ENCODE results near the gene TKT.
"Not testable (repeated sequence)": the region's sequence is repeated elsewhere in the genome, so short reads cannot be mapped to it uniquely, and the experiment has no call there.

The TKT gene

DNA sequence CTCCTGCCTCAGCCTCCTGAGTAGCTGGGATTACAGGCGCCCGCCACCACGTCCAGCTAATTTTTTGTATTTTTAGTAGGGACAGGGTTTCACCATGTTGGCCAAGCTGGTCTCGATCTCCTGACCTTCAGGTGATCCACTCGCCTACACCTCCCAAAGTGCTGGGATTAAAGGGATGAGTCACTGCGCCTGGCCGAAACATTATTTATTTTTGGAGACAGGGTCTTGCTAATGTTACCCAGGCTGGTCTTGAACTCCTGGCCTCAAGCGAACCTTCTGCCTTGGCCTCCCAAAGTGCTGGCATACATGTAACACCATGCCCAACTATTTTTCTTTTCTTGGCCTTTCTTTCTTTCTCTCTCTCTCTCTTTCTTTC, 2.9 kb downstream of the TKT start:
- Histone ChIP-seq H3K4me2 (ENCODE audit: low read length) (peak overlapping the region; percentile 86), H3K4me1 (ENCODE audit: control insufficient read depth in 1 of 2, insufficient read depth in 2 of 2, low read length in 2 of 2) (peaks cover 23 to 25% of the 10 kb centered on the region in 2 experiments), H3K36me3 (ENCODE audit: control insufficient read depth in 1 of 2, insufficient read depth in 2 of 2, low read length in 2 of 2) (peaks cover 12 to 13% of the 10 kb centered on the region in 2 experiments), H3K4ac (ENCODE audit: low read depth, low read length) (peak overlapping the region; percentile 90), H3K79me1 (ENCODE audit: low read length) (peaks cover 16% of the 10 kb centered on the region), H3K79me2 (ENCODE audit: control insufficient read depth, insufficient read depth, low read length, poor library complexity) (peaks cover 57% of the 10 kb centered on the region)
- H3K23ac ChIP-seq (ENCODE audit: low read length); H2BK120ac ChIP-seq (ENCODE audit: insufficient read depth, low read length, poor library complexity); H3K4me3 ChIP-seq (ENCODE audit: low read depth, low read length); H2BK5ac ChIP-seq (ENCODE audit: low read depth, low read length, poor library complexity); H3K9me3 ChIP-seq (ENCODE audit: insufficient read depth, low read depth, low read length); H2AK5ac ChIP-seq (ENCODE audit: low read length); H3K14ac ChIP-seq (ENCODE audit: low read length); DNase-seq; H4K91ac ChIP-seq (ENCODE audit: low read depth, low read length); H3K27ac ChIP-seq (ENCODE audit: low read depth, low read length); H3K9ac ChIP-seq (ENCODE audit: low read length); H2AFZ ChIP-seq (ENCODE audit: insufficient read depth, low read length, poor library complexity); H2BK12ac ChIP-seq (ENCODE audit: low read length); H3K18ac ChIP-seq (ENCODE audit: low read length); H3K27me3 ChIP-seq (ENCODE audit: insufficient read depth, low read length); H4K8ac ChIP-seq (ENCODE audit: low read depth, low read length); H4K12ac ChIP-seq (ENCODE audit: low read depth, low read length): not testable (repeated sequence)
- no CpG with 5 or more reads among the region's 8 CpGs for WGBS (ENCODE audit: extremely low coverage, insufficient coverage, insufficient read length)

DNA sequence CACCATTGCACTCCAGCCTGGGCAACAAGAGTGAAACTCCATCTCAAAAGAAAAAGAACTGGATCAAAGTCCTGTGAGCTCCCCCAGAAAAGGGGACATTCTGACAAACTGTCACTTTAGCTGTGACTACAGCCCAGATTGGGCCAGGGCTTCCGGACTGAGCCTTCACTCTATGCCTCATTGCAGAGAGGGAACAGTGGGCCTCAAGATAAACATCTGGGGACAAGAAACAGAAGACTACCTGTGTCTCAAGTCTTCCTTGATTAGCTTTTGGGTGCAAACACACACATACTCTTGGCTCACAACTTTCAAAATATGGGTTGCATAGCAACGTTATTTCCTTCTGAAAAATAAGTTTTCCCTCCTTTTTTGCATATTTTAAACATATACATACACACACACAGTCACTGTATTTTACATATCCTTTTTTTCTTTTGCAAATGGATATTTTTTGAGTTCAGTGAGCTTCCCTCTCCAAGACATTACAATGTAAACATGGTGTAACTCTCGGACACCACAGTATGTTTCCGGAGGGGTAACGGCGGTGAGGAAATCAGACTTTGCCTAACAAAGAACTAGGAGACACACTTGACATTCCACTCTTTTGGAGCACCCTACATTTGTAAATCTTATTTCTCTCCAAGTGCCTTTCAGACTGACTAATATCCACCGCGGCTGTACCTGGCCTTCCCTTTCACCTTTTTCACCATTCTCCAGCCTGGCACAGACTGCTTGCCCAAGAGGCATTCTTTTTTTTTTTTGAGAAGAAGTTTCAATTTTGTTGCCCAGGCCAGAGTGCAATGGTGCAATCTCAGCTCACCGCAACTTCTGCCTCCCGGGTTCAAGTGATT, 3.5 kb downstream of the TKT start:
- WGBS (ENCODE audit: extremely low coverage, insufficient coverage, insufficient read length): no CpG with 5 or more reads among the region's 10 CpGs
- H3K79me2 ChIP-seq (ENCODE audit: control insufficient read depth, insufficient read depth, low read length, poor library complexity): peaks cover 61% of the 10 kb centered on the region
- peaks cover 16% of the 10 kb centered on the region for H3K79me1 ChIP-seq (ENCODE audit: low read length)
- H3K14ac ChIP-seq (ENCODE audit: low read length): no peak overlapping the region
- H4K12ac ChIP-seq (ENCODE audit: low read depth, low read length): no peak overlapping the region
- peak overlapping the region; percentile 94 for H3K4ac ChIP-seq (ENCODE audit: low read depth, low read length)
- H3K27me3 ChIP-seq (ENCODE audit: insufficient read depth, low read length): no peaks in the 10 kb centered on the region
- H2AK5ac ChIP-seq (ENCODE audit: low read length): no peak overlapping the region
- no peak overlapping the region for H2BK12ac ChIP-seq (ENCODE audit: low read length)
- no peak overlapping the region for H2BK5ac ChIP-seq (ENCODE audit: low read depth, low read length, poor library complexity)
- H3K4me1 ChIP-seq (ENCODE audit: control insufficient read depth in 1 of 2, insufficient read depth in 2 of 2, low read length in 2 of 2): peaks cover 23 to 25% of the 10 kb centered on the region in 2 experiments
- H4K8ac ChIP-seq (ENCODE audit: low read depth, low read length): no peak overlapping the region
- H2BK120ac ChIP-seq (ENCODE audit: insufficient read depth, low read length, poor library complexity): no peak overlapping the region
- H3K4me3 ChIP-seq (ENCODE audit: low read depth, low read length): no peak overlapping the region
- no peak overlapping the region for H3K23ac ChIP-seq (ENCODE audit: low read length)
- no peak overlapping the region for H3K9ac ChIP-seq (ENCODE audit: low read length)
- no peaks in the 10 kb centered on the region for H3K9me3 ChIP-seq (ENCODE audit: insufficient read depth, low read depth, low read length)
- no peak for DNase-seq
- H2AFZ ChIP-seq (ENCODE audit: insufficient read depth, low read length, poor library complexity): no peak overlapping the region
- H3K18ac ChIP-seq (ENCODE audit: low read length): no peak overlapping the region
- H4K91ac ChIP-seq (ENCODE audit: low read depth, low read length): no peak overlapping the region
- peaks cover 12 to 13% of the 10 kb centered on the region in 2 experiments for H3K36me3 ChIP-seq (ENCODE audit: control insufficient read depth in 1 of 2, insufficient read depth in 2 of 2, low read length in 2 of 2)
- peak overlapping the region; percentile 49 for H3K4me2 ChIP-seq (ENCODE audit: low read length)
- no peak overlapping the region for H3K27ac ChIP-seq (ENCODE audit: low read depth, low read length)

DNA sequence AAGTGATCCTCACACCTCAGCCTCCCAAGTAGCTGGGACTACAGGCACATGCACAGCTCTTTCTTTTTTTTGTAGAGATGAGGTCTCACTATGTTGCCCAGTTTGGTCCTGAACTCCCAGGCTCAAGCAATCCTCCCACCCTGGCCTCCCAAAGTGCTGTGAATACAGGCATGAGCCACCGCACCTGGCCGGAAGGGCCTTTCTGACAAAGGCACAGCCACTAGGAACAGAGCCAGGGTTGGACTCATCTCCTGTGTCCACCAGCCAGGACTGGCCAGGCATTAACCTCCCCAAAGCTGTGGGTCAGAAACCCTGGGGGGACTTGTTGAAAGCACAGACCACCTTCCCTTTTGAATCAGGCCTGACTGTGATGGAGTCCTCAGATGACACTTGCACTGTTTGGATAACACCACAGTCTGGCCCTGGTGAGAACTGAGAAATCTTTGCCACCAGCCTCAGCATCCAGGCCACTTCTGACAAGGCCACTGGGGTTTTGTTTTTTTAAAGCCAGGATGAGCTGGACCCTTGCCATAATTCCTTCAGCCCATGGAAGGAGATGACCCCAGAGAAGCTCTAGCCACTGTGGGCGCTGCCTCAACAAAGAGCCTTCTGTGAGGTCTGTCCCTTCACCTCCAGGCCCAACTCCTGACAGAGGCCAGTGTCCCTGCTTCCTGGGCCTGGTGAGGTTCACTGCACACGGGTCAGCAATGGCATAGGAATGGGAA, 4.8 kb downstream of the TKT start:
- no peak overlapping the region for H4K12ac ChIP-seq (ENCODE audit: low read depth, low read length)
- H4K8ac ChIP-seq (ENCODE audit: low read depth, low read length): no peak overlapping the region
- H3K4ac ChIP-seq (ENCODE audit: low read depth, low read length): peak overlapping the region; percentile 59
- no CpG with 5 or more reads among the region's 4 CpGs for WGBS (ENCODE audit: extremely low coverage, insufficient coverage, insufficient read length)
- no peak overlapping the region for H4K91ac ChIP-seq (ENCODE audit: low read depth, low read length)
- H2AFZ ChIP-seq (ENCODE audit: insufficient read depth, low read length, poor library complexity): no peak overlapping the region
- H3K79me2 ChIP-seq (ENCODE audit: control insufficient read depth, insufficient read depth, low read length, poor library complexity): peaks cover 61% of the 10 kb centered on the region
- H3K23ac ChIP-seq (ENCODE audit: low read length): no peak overlapping the region
- no peak overlapping the region for H2BK12ac ChIP-seq (ENCODE audit: low read length)
- H3K18ac ChIP-seq (ENCODE audit: low read length): no peak overlapping the region
- no peak overlapping the region for H2BK5ac ChIP-seq (ENCODE audit: low read depth, low read length, poor library complexity)
- DNase-seq: no peak
- H3K27me3 ChIP-seq (ENCODE audit: insufficient read depth, low read length): no peaks in the 10 kb centered on the region
- H3K4me3 ChIP-seq (ENCODE audit: low read depth, low read length): no peak overlapping the region
- no peaks in the 10 kb centered on the region for H3K9me3 ChIP-seq (ENCODE audit: insufficient read depth, low read depth, low read length)
- H2BK120ac ChIP-seq (ENCODE audit: insufficient read depth, low read length, poor library complexity): no peak overlapping the region
- peaks cover 20 to 22% of the 10 kb centered on the region in 2 experiments for H3K4me1 ChIP-seq (ENCODE audit: control insufficient read depth in 1 of 2, insufficient read depth in 2 of 2, low read length in 2 of 2)
- no peak overlapping the region for H3K4me2 ChIP-seq (ENCODE audit: low read length)
- no peak overlapping the region for H3K14ac ChIP-seq (ENCODE audit: low read length)
- no peak overlapping the region for H2AK5ac ChIP-seq (ENCODE audit: low read length)
- peaks cover 12 to 13% of the 10 kb centered on the region in 2 experiments for H3K36me3 ChIP-seq (ENCODE audit: control insufficient read depth in 1 of 2, insufficient read depth in 2 of 2, low read length in 2 of 2)
- H3K79me1 ChIP-seq (ENCODE audit: low read length): peaks cover 13% of the 10 kb centered on the region
- H3K27ac ChIP-seq (ENCODE audit: low read depth, low read length): no peak overlapping the region
- H3K9ac ChIP-seq (ENCODE audit: low read length): no peak overlapping the region

DNA sequence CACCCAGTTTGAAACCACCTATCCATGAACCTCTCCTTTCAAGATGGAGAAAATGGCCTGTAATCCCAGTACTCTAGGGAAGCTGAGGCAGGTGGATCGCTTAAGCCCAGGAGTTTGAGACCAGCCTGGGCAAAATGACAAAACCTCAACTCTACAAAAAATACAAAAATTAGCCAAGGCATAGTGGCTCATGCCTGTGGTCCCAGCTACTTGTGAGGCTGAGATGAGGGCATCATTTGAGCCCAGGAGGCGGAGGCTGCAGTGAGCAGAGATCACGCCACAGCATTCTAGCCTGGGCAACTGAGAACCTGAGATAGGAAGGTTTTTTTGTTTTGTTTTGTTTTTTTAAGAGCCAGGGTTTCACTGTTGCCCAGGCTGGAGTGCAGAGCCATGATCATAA, 5.4 kb downstream of the TKT start:
- peaks cover 20 to 22% of the 10 kb centered on the region in 2 experiments for H3K4me1 ChIP-seq (ENCODE audit: control insufficient read depth in 1 of 2, insufficient read depth in 2 of 2, low read length in 2 of 2)
- H4K12ac ChIP-seq (ENCODE audit: low read depth, low read length): no peak overlapping the region
- H4K91ac ChIP-seq (ENCODE audit: low read depth, low read length): no peak overlapping the region
- H2AFZ ChIP-seq (ENCODE audit: insufficient read depth, low read length, poor library complexity): no peak overlapping the region
- peaks cover 12 to 13% of the 10 kb centered on the region in 2 experiments for H3K36me3 ChIP-seq (ENCODE audit: control insufficient read depth in 1 of 2, insufficient read depth in 2 of 2, low read length in 2 of 2)
- H3K27ac ChIP-seq (ENCODE audit: low read depth, low read length): no peak overlapping the region
- H3K9ac ChIP-seq (ENCODE audit: low read length): no peak overlapping the region
- WGBS (ENCODE audit: extremely low coverage, insufficient coverage, insufficient read length): no CpG with 5 or more reads among the region's 3 CpGs
- no peak overlapping the region for H3K18ac ChIP-seq (ENCODE audit: low read length)
- no peak overlapping the region for H4K8ac ChIP-seq (ENCODE audit: low read depth, low read length)
- H3K4me3 ChIP-seq (ENCODE audit: low read depth, low read length): no peak overlapping the region
- no peak overlapping the region for H2AK5ac ChIP-seq (ENCODE audit: low read length)
- DNase-seq: no peak
- H3K79me1 ChIP-seq (ENCODE audit: low read length): peaks cover 10% of the 10 kb centered on the region
- H3K9me3 ChIP-seq (ENCODE audit: insufficient read depth, low read depth, low read length): no peaks in the 10 kb centered on the region
- H2BK5ac ChIP-seq (ENCODE audit: low read depth, low read length, poor library complexity): no peak overlapping the region
- H3K14ac ChIP-seq (ENCODE audit: low read length): no peak overlapping the region
- H3K4ac ChIP-seq (ENCODE audit: low read depth, low read length): peak overlapping the region; percentile 59
- H2BK12ac ChIP-seq (ENCODE audit: low read length): no peak overlapping the region
- no peak overlapping the region for H2BK120ac ChIP-seq (ENCODE audit: insufficient read depth, low read length, poor library complexity)
- H3K79me2 ChIP-seq (ENCODE audit: control insufficient read depth, insufficient read depth, low read length, poor library complexity): peaks cover 58% of the 10 kb centered on the region
- H3K23ac ChIP-seq (ENCODE audit: low read length): no peak overlapping the region
- H3K4me2 ChIP-seq (ENCODE audit: low read length): no peak overlapping the region
- no peaks in the 10 kb centered on the region for H3K27me3 ChIP-seq (ENCODE audit: insufficient read depth, low read length)

Data from trophoblast cell (in vitro differentiated cells and primary cell).